D721Med (cell line): ENCODE results near the gene S1PR3.

Source experiments
- DNase-seq: peaks from one replicate; pipeline ENCODE4 v3.0.0; 2011; ENCODE audit warnings: low spot score; ENCODE audit not compliant: insufficient read length
- FAIRE-seq: peaks from 2 replicates; lab custom pipeline; 2011; peaks lifted over from hg19 to GRCh38; lab: Jason Lieb, UNC
- TF ChIP-seq, protein P1 (sequence below): IDR thresholded peaks from 2 replicates; pipeline ENCODE4 v1.5.1; 2012; ENCODE audit warnings: mild to moderate bottlenecking, control low read depth; ENCODE audit not compliant: insufficient read depth; ENCODE audit errors: missing control alignments

S1PR3 gene

DNA sequence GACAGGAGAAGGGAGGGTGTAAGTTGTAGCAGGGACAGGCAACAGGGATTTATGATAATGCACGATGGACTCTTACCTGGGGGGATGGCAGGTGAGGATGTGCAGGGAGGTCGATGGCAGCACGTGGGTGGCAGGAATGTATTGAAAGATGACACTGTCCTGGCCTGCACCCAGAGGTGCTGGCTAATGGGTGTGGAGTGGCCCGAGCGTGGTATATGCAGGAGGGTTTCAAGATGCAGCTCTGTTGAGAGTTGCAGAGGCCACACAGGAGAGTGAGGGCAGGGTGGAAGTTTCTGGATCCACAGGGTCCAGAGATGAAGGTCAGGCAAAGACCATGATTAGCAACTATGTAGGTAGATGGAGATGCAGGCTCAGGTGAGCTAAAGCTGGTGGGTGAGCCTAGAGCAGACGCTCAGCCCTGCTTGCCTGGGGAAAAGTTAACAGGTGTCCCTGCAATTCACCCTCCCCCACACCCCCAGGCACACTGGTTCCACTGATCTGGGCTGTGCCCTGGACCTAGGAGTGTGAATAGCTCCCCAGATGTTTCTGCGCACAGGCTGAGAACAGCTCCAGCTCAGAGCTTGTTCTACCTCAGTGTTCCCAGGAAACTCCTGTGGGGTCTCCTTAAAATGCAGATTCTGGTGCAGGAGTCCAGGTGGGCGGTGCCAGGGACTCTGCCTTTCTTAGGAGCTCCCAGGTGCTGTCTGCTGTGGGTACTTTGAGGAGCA lies 21.5 kb upstream of the S1PR3 start:
- FAIRE-seq, result no peak

DNA sequence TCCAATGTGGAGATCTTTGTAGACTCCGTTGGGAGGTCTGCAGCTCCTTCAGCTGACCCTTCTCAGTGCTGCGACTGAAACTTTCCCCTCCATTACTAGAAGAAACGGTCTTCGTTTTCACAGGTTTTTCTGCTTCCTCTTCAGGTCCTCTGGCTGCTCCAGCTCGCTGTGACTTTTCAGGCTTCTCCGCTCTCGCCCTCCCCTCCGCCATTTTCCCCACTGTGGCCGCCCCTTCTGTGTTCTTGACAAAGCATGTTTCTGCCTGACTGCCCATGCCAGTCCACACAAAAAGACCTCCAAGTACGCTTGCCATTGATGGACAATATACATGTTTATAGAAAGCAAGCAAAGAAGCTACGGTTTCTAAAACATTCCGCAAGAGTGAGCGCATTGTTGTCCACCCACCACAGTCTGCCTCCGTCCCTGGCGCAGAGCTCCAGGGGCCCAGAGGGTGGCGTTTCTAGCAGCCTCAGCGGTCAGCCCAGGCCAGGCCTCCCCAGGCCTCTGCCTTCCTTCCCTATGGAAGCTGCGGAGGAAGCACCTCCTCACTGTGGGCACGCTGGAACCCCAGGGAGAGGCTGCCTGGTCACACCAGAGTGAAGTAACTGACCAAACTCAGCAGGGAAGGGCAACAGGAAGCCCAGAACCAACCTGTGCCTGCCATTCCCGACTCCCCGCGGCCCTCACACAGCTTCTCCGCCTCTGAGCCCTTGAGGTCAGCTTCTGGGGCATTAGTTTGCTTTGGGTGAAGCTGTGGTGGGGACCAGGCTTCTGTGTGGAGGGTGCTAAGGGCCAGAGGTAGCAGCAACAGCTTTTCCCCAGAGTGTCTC lies 19.9 kb upstream of the S1PR3 start:
- no peak for FAIRE-seq
- TF ChIP-seq, protein P1, sequence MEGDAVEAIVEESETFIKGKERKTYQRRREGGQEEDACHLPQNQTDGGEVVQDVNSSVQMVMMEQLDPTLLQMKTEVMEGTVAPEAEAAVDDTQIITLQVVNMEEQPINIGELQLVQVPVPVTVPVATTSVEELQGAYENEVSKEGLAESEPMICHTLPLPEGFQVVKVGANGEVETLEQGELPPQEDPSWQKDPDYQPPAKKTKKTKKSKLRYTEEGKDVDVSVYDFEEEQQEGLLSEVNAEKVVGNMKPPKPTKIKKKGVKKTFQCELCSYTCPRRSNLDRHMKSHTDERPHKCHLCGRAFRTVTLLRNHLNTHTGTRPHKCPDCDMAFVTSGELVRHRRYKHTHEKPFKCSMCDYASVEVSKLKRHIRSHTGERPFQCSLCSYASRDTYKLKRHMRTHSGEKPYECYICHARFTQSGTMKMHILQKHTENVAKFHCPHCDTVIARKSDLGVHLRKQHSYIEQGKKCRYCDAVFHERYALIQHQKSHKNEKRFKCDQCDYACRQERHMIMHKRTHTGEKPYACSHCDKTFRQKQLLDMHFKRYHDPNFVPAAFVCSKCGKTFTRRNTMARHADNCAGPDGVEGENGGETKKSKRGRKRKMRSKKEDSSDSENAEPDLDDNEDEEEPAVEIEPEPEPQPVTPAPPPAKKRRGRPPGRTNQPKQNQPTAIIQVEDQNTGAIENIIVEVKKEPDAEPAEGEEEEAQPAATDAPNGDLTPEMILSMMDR, result no peak

More for the DNA sequence above, 21.5 kb upstream of the S1PR3 start:
- no peak for DNase-seq
- TF ChIP-seq, protein P1, result no peak

DNA sequence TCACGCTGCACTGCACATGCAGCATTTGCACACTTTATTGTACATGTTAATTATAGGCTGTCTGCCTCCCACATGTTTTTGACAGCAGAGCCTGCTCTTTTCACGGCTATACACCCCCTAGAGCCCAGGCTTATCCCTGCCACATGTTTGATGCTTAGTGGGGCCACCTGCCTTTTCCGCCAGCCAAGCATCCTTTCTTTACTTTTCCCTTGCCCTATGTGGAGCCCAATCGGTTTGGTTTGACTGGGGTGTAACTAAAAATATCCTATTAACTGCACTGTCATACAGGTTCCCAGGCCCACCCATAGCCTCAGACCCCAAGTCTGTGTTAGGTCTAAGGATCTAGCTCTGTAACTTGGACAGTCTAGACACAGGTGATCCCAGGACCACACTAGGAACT lies 18.9 kb upstream of the S1PR3 start:
- TF ChIP-seq, protein P1, result no peak
- FAIRE-seq (no peak), DNase-seq (no peak)

More for the DNA sequence above, 19.9 kb upstream of the S1PR3 start:
- no peak for DNase-seq

DNA sequence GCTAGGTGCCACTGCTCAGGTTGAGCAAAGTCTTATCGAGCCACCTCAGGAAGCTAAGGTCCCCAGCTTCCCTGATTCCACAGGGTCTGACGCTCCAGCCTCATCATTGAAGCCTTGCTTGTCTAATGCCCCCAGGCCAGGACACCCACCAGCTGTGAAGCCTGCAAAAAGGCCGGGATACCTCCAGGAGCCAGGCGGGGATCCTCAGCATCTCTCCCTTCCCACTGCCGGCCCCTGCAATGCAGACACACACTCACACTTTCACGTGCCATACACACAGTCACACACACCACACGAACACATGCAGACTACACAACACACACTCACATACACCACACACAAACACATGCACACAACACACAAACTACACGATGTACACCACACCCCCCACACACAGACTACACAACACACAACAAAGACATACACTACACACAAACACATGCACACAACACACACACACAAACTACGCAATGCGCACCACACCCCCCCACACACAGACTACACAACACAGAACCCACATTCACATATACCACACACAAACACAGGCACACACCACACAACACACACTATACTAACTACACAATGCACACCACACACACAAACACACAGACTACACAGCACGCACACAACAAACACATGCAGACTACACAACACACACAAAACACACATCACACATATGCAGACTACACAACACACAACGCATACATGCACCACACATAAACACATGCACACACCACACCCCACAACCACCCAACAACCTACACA lies 17.8 kb upstream of the S1PR3 start:
- FAIRE-seq (no peak), DNase-seq (no peak)
- TF ChIP-seq, protein P1, result no peak

DNA sequence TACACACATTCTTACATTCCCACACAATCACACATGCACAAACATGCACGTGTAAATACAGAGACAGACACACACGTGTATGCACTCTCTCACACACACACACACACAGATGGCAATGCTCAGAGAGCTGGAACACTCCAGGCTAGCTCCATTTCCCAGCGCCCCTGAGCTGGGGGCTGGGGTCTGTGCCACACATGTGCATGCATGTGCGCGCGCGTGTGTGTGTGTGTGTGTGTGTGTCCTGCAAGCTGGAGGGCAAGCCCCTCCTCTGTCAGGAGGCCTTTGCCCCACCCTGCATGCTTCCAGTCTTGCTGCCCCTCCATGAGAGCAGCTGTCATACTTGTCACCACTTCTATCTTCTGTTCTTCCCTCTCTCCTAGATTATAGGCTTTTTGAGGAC lies 16.6 kb upstream of the S1PR3 start:
- no peak for DNase-seq
- no peak for FAIRE-seq
- TF ChIP-seq, protein P1, result no peak

DNA sequence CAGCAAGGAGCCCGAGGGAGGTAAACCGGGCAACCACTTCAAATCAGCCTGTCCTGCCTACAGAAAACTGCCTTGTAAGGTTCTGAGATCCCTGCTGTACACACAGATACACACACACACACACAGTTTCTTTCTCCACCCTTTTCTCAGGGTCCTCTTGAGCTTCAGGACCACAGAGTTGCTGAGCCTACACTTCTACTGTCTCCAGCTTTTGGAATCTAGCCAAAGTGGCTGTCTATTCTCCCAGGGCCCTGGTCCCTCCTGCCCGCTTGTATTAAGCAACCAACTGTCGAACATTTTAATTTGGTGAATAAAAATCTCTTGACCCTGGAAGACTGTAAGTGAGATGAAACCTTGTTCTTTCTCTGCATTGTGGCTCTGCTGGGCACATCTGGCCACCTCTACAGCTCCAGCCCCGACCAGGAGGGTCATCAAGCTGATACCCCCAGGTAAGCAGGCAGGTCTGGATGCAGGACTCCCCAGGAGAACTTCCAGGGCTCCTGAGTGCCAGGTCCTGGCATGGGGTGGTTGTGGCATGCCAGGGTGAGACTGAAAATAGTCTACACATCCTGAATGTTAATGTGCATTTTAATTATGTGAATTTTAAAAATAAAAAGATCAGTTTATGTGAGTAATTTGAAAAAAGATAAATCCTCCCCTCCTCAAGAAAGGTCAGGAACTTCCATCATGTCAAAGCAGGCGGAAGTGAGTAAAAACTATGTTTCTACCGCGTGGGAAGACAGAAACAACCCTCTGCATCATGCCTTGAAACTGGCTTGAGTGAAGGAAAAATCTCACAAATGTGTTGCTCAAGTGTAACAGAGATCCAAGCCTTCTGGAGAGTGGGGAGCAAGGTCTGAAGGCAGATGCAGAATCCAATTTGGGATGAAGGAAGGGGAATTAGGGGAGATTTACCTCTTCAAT lies 15.0 kb upstream of the S1PR3 start:
- TF ChIP-seq, protein P1, result no peak
- FAIRE-seq (no peak), DNase-seq (no peak)
